Gastroesophageal sphincter (tissue), 4 donors: ENCODE measurements around the gene LYPD5. TPM values are rescaled to one million over a fixed set of nuclear protein-coding genes. Genes with fewer than 3 reads are reported as not detected.
"Not testable (repeated sequence)": the region's sequence is repeated elsewhere in the genome, so short reads cannot be mapped to it uniquely, and the experiment has no call there.

Source experiments
- ATAC-seq: fragments of 150-250 bp; one replicate; pipeline ENCODE4 v1.9.1; 2016; ENCODE audit warnings: mild to moderate bottlenecking, moderate library complexity
- H3K27ac ChIP-seq, 4 donors: fragments of 200-600 bp; sonication (generic) in 3 of 4; 1 replicate in 3 of 4; 2 replicates in 1 of 4; pipeline ENCODE4 v1.5.1; 2016 to 2019
- H3K27me3 ChIP-seq: fragments of 200-600 bp; sonication (generic); one replicate; pipeline ENCODE4 v1.5.1; 2019
- H3K36me3 ChIP-seq, 2 donors: fragments of 200-600 bp; sonication (generic); one replicate each; pipeline ENCODE4 v1.5.1; 2019; ENCODE audit warnings: control low read depth in 1 of 2
- H3K4me1 ChIP-seq, 3 donors: fragments of 200-600 bp; sonication (generic); 1 replicate in 2 of 3; 2 replicates in 1 of 3; pipeline ENCODE4 v1.5.1; 2016 to 2019; ENCODE audit warnings: control low read depth in 2 of 3
- H3K4me3 ChIP-seq, 2 donors: fragments of 200-600 bp; sonication (generic); one replicate each; pipeline ENCODE4 v1.5.1; 2019; ENCODE audit warnings: mild to moderate bottlenecking in 1 of 2, moderate library complexity in 1 of 2
- H3K9me3 ChIP-seq, 3 donors: fragments of 200-600 bp; sonication (generic); one replicate each; pipeline ENCODE4 v1.5.1; 2017 to 2019; ENCODE audit warnings: control low read depth in 2 of 3
- CTCF ChIP-seq, 4 experiments: fragments of 200-600 bp in 2 of 4; fragments of 450-650 bp in 2 of 4; sonication (generic) in 1 of 4; IDR thresholded peaks; one replicate each; pipeline ENCODE4 v1.5.1; 2017 to 2019; ENCODE audit warnings: antibody characterized with exemption in 4 of 4, mild to moderate bottlenecking in 2 of 4, moderate library complexity in 2 of 4
- EP300 ChIP-seq: sonication (generic); formaldehyde crosslinking; IDR thresholded peaks from one replicate; pipeline ENCODE4 v1.6.1; 2017; ENCODE audit warnings: antibody characterized with exemption, mild to moderate bottlenecking
- POLR2A ChIP-seq, 2 donors: fragments of 450-650 bp; IDR thresholded peaks; one replicate each; pipeline ENCODE4 v1.6.1; 2017; ENCODE audit warnings: antibody characterized with exemption in 2 of 2, mild to moderate bottlenecking in 2 of 2, moderate library complexity in 1 of 2
- POLR2AphosphoS5 ChIP-seq: sonication (generic); formaldehyde crosslinking; IDR thresholded peaks from one replicate; pipeline ENCODE4 v1.6.1; 2017; ENCODE audit warnings: antibody characterized with exemption
- WGBS, 2 donors: methylation state at CpG; one replicate each; pipeline ENCODE4 v1.1.5; 2018; ENCODE audit warnings: low coverage in 1 of 2; 5-methylcytosine and 5-hydroxymethylcytosine counted together
- total RNA-seq, 4 donors: library from RNA; depleted of rRNA; stranded (reverse); fragments of >200 nt; gene quantifications; one replicate each; pipeline ENCODE4 v1.1.0, GENCODE V29; 2016

The LYPD5 gene
- total RNA-seq, 4 donors from 2014 or later = 3.1 to 9.8 (median 5.2) TPM

DNA sequence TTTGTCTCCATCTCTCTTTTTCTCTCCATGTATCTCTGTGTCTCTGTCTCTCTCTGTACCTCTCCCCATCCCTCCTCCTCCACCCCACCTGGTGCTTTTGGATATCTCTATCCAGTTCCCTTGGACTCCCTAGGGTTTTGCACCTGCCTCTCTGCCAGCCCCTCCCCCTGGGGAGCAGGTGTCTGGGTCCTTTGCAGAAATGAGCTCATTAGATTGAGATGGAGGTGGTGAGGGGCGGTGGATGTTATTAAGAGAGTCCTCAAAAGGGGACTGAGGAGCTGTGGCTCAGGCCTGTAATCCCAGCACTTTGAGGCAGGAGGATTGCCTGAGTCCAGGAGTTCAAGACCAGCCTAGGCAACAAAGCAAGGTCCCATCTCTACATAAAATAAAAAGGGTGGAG, 23.6 kb downstream of the LYPD5 start:
- TF ChIP-seq CTCF (IDR thresholded peaks at IDR 0.05) (no peak), POLR2AphosphoS5 (no peak), EP300 (no peak), POLR2A (IDR thresholded peaks at IDR 0.05) (no peak)
- WGBS, 2 donors = no CpG with 5 or more reads among the region's 1 CpG
- peaks cover 0 to 40% (median 18%) of the 10 kb centered on the region in 3 donors for H3K4me1 ChIP-seq
- no peaks in the 10 kb centered on the region for H3K9me3 ChIP-seq
- no peak for ATAC-seq
- no peak overlapping the region for H3K4me3 ChIP-seq
- H3K36me3 ChIP-seq = no peaks in the 10 kb centered on the region
- H3K27me3 ChIP-seq = peaks cover 75% of the 10 kb centered on the region
- peak overlapping the region in 1 of 4 donors; percentile 53 for H3K27ac ChIP-seq

DNA sequence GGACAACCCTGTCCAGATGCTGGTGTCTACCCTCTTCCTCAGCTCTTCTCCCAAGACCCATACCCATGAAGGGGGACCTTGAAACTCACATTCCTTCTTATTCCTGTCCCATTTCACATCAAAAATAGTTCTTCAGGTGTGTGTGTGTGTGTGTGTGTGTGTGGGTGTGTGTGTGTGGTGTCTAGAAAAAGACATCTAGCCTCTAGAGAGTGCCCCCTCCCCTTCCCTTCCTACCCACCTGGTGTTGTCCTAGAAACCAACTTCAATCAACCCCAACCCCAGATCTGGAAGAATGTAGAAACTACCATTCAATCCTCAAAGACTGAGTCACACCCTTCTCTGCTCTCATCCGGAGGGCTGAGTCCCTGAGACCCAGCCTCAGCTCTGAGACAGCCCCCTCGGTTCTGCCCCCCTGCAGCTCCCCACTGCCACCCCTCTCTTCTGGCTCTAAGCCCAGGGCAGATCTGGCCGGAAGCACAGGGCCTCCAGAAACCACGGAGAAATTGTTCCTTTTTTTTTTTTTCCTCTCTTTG, 25.0 kb downstream of the LYPD5 start:
- Histone ChIP-seq H3K36me3 (no peaks in the 10 kb centered on the region), H3K4me1 (peaks cover 0 to 40% (median 18%) of the 10 kb centered on the region in 3 donors), H3K27me3 (peaks cover 66% of the 10 kb centered on the region), H3K4me3 (no peak overlapping the region), H3K9me3 (no peaks in the 10 kb centered on the region), H3K27ac (peak overlapping the region in 2 of 4 donors; percentile 17 to 53)
- no peak for ATAC-seq
- TF ChIP-seq POLR2AphosphoS5 (no peak), POLR2A (IDR thresholded peaks at IDR 0.05) (no peak), EP300 (no peak), CTCF (IDR thresholded peaks at IDR 0.05) (no peak)
- WGBS, 2 donors = 14 to 17% methylated on average over 3 to 4 of the region's 4 CpGs

- no peak overlapping the region for H3K4me3 ChIP-seq
- no peak for ATAC-seq
- H3K4me1 ChIP-seq = peaks cover 0 to 40% (median 18%) of the 10 kb centered on the region in 3 donors
- H3K9me3 ChIP-seq = no peaks in the 10 kb centered on the region
- TF ChIP-seq CTCF (IDR thresholded peaks at IDR 0.05) (no peak), POLR2A (IDR thresholded peaks at IDR 0.05) (no peak), POLR2AphosphoS5 (no peak), EP300 (no peak)
- 60 to 69% methylated on average over 9 of the region's 11 CpGs for WGBS, 2 donors
- no peaks in the 10 kb centered on the region for H3K36me3 ChIP-seq
- H3K27me3 ChIP-seq = peaks cover 56% of the 10 kb centered on the region
- no peak overlapping the region for H3K27ac ChIP-seq
These were observed 26.0 kb downstream of the LYPD5 start for GRCh38 chr19:43776286-43776685.

DNA sequence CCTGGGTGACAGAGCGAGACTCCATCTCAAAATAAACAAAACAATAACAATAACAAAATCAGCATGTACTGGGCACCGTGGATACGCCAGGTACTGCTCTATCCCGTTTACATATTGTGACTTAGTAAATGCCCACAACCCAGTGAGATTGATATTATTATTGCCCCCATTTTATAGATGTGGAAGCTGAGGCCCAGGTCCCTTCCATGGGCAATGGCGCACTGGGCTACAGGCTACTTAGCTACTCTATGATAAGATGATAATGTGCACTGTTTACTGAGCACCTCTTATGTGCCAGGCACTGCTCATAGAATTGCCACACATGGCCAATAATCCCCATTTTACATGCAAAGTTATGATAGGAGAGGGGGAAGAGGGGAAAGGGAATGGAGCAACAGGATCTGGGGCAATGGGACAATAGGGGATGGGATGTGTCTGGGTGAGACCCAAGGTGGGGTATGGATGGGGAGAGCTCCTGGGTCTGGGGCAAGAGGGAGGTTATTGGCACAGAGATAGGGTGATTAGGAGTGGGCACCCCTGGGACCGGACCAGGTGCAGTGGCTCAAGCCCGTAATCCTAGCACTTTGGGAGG, 26.9 kb downstream of the LYPD5 start:
- H3K27me3 ChIP-seq = peaks cover 51% of the 10 kb centered on the region
- peaks cover 0 to 40% (median 18%) of the 10 kb centered on the region in 3 donors for H3K4me1 ChIP-seq
- 87 to 93% methylated on average over 5 to 7 of the region's 7 CpGs for WGBS, 2 donors
- H3K36me3 ChIP-seq = no peaks in the 10 kb centered on the region
- peak overlapping the region in 1 of 4 donors; percentile 40 for H3K27ac ChIP-seq
- TF ChIP-seq EP300 = no peak
- TF ChIP-seq POLR2A (IDR thresholded peaks at IDR 0.05) = no peak
- no peak for TF ChIP-seq CTCF (IDR thresholded peaks at IDR 0.05)
- TF ChIP-seq POLR2AphosphoS5 = no peak
- no peaks in the 10 kb centered on the region for H3K9me3 ChIP-seq
- H3K4me3 ChIP-seq = no peak overlapping the region
- no peak for ATAC-seq

GRCh38 chr19:43774940-43775258, 27.3 kb downstream of the LYPD5 start:
- Histone ChIP-seq H3K27ac (peak overlapping the region in 1 of 4 donors; percentile 40), H3K4me3 (peak overlapping the region in 1 of 2 donors; percentile 47), H3K4me1 (peaks cover 0 to 40% (median 18%) of the 10 kb centered on the region in 3 donors), H3K27me3 (peaks cover 47% of the 10 kb centered on the region)
- H3K9me3 ChIP-seq, H3K36me3 ChIP-seq, ATAC-seq: not testable (repeated sequence)
- WGBS, 2 donors = 34% methylated on average over 6 of the region's 11 CpGs; no CpG with 5 or more reads in 1 of the 2 donors
